ENCODE measurements around the gene GJD3.

Gene GJD3

GRCh38 chr17:40333781-40334448 lies 30.6 kb downstream of the GJD3 start:
- peaks cover 57% of the 10 kb centered on the region for H3K4me1 ChIP-seq (ENCODE audit: insufficient read depth, low read length, poor library complexity, severe bottlenecking)
- H3F3A ChIP-seq (ENCODE audit: low read depth) = no peaks in the 10 kb centered on the region
- TF ChIP-seq EZH2phosphoT487 (IDR thresholded peaks at IDR 0.05; ENCODE audit: borderline replicate concordance) (no peak), CTCF (conservative IDR thresholded peaks at IDR 0.05; ENCODE audit: low read length) (no peak)
- H2AFZ ChIP-seq (ENCODE audit: low read length) = no peak overlapping the region
- H3K9me3 ChIP-seq (ENCODE audit: insufficient read depth, low read depth, low read length) = no peaks in the 10 kb centered on the region
- no peak overlapping the region for H3K4me2 ChIP-seq (ENCODE audit: low read depth, low read length, poor library complexity, severe bottlenecking)
- no peaks in the 10 kb centered on the region for H3K27me3 ChIP-seq (ENCODE audit: insufficient read depth, low read length, poor library complexity, severe bottlenecking)
- peaks cover 18% of the 10 kb centered on the region; the same call in 1 of the 2 replicates for H3K36me3 ChIP-seq (ENCODE audit: insufficient read depth, low read length)
- H3K4me3 ChIP-seq (ENCODE audit: low read length, poor library complexity, severe bottlenecking) = no peak overlapping the region
- no peak overlapping the region for H3K9ac ChIP-seq (ENCODE audit: low read depth, low read length, poor library complexity, severe bottlenecking)
- peaks cover 79% of the 10 kb centered on the region for H3K79me2 ChIP-seq (ENCODE audit: insufficient read depth, low read length)
- H3K9me2 ChIP-seq (replicated peaks; ENCODE audit: low read depth, low read length) = no peaks in the 10 kb centered on the region
- H4K20me1 ChIP-seq (ENCODE audit: insufficient read depth, low read length, poor library complexity, severe bottlenecking) = peaks cover 11% of the 10 kb centered on the region

- Histone ChIP-seq H3K9ac (ENCODE audit: low read depth, low read length, poor library complexity, severe bottlenecking) (no peak overlapping the region), H2AFZ (ENCODE audit: low read length) (no peak overlapping the region), H3K4me1 (ENCODE audit: insufficient read depth, low read length, poor library complexity, severe bottlenecking) (peaks cover 50% of the 10 kb centered on the region), H3K4me3 (ENCODE audit: low read length, poor library complexity, severe bottlenecking) (no peak overlapping the region), H3K4me2 (ENCODE audit: low read depth, low read length, poor library complexity, severe bottlenecking) (no peak overlapping the region), H3K27me3 (ENCODE audit: insufficient read depth, low read length, poor library complexity, severe bottlenecking) (no peaks in the 10 kb centered on the region), H3K9me2 (replicated peaks; ENCODE audit: low read depth, low read length) (no peaks in the 10 kb centered on the region), H3K79me2 (ENCODE audit: insufficient read depth, low read length) (peaks cover 83% of the 10 kb centered on the region), H3K36me3 (ENCODE audit: insufficient read depth, low read length) (peaks cover 18% of the 10 kb centered on the region; the same call in 1 of the 2 replicates), H3F3A (ENCODE audit: low read depth) (no peaks in the 10 kb centered on the region), H3K9me3 (ENCODE audit: insufficient read depth, low read depth, low read length) (no peaks in the 10 kb centered on the region), H4K20me1 (ENCODE audit: insufficient read depth, low read length, poor library complexity, severe bottlenecking) (peaks cover 22% of the 10 kb centered on the region)
- TF ChIP-seq EZH2phosphoT487 (IDR thresholded peaks at IDR 0.05; ENCODE audit: borderline replicate concordance) (no peak), CTCF (conservative IDR thresholded peaks at IDR 0.05; ENCODE audit: low read length) (no peak)
Observed at GRCh38 chr17:40331743-40332641, 32.5 kb downstream of the GJD3 start.

- no peaks in the 10 kb centered on the region for H3F3A ChIP-seq (ENCODE audit: low read depth)
- peak overlapping the region; percentile 75 for H3K4me2 ChIP-seq (ENCODE audit: low read depth, low read length, poor library complexity, severe bottlenecking)
- H3K79me2 ChIP-seq (ENCODE audit: insufficient read depth, low read length) = peaks cover 89% of the 10 kb centered on the region
- no peaks in the 10 kb centered on the region for H3K9me2 ChIP-seq (replicated peaks; ENCODE audit: low read depth, low read length)
- no peak overlapping the region for H3K4me3 ChIP-seq (ENCODE audit: low read length, poor library complexity, severe bottlenecking)
- no peak overlapping the region for H2AFZ ChIP-seq (ENCODE audit: low read length)
- no peaks in the 10 kb centered on the region for H3K27me3 ChIP-seq (ENCODE audit: insufficient read depth, low read length, poor library complexity, severe bottlenecking)
- H3K36me3 ChIP-seq (ENCODE audit: insufficient read depth, low read length) = peaks cover 18% of the 10 kb centered on the region; the same call in 1 of the 2 replicates
- no peak for TF ChIP-seq CTCF (conservative IDR thresholded peaks at IDR 0.05; ENCODE audit: low read length)
- TF ChIP-seq EZH2phosphoT487 (IDR thresholded peaks at IDR 0.05; ENCODE audit: borderline replicate concordance) = no peak
- H3K4me1 ChIP-seq (ENCODE audit: insufficient read depth, low read length, poor library complexity, severe bottlenecking) = peaks cover 59% of the 10 kb centered on the region
- H4K20me1 ChIP-seq (ENCODE audit: insufficient read depth, low read length, poor library complexity, severe bottlenecking) = peaks cover 32% of the 10 kb centered on the region
- no peak overlapping the region for H3K9ac ChIP-seq (ENCODE audit: low read depth, low read length, poor library complexity, severe bottlenecking)
- no peaks in the 10 kb centered on the region for H3K9me3 ChIP-seq (ENCODE audit: insufficient read depth, low read depth, low read length)
Observed at GRCh38 chr17:40330850-40331470, 33.6 kb downstream of the GJD3 start.
